ENCODE data around the gene C13orf46. TPM values are rescaled to one million over a fixed set of nuclear protein-coding genes. Genes with fewer than 3 reads are reported as not detected.

The C13orf46 gene
- polyA plus RNA-seq, 1 donor (not counting 4 experiments of a cell fraction or from before 2014, with no cell fraction given): not detected

DNA sequence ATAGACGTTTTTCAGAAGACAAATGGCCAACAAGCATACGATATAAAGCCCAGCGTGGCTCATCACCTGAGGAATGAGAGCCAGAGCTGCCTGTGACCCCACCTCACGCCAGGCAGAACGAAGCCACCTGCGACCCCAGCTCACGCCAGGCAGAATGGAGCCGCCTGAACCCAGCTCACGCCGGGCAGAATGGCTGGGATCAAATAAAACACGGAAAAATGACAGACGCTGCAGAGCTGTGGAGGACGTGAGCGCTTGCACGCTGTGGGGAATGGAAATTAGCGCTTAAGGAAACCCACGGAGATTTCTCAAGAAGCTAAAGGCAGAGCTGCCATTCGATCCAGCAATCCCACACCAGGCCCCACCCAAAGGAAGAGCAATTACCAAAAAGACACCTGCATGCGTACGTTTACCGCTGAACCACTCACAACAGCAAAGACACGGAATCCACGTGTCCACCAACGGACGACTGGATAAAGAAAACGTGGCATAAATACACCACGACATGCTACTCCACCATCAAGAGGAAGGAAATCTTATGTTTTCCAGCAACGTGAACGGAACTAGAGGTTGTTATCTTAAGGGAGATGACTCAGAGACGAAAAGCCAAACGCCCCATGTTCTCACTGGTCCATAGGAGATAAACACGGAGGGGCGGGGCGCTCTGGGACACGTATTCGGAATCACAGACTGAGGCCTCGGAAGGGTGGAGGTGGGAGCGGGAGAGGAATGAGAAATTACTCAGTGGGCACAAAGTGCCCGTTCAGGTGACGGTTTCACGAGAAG, 30.7 kb upstream of the C13orf46 start:
- Histone ChIP-seq H2AFZ (ENCODE audit: control insufficient read depth, low read length) (no peak overlapping the region), H3K79me2 (ENCODE audit: control insufficient read depth, insufficient read depth, low read length) (no peaks in the 10 kb centered on the region), H3K4me2 (ENCODE audit: control insufficient read depth, extremely low read depth, insufficient read depth, low read depth, low read length) (no peak overlapping the region), H3K9me3 (ENCODE audit: control insufficient read depth, low read depth, low read length) (no peaks in the 10 kb centered on the region), H4K20me1 (ENCODE audit: control insufficient read depth, extremely low read depth, insufficient read depth, low read length) (no peaks in the 10 kb centered on the region), H3K27ac (ENCODE audit: control insufficient read depth, insufficient read depth, low read length) (no peak overlapping the region), H3K9me1 (ENCODE audit: control insufficient read depth, extremely low read depth, insufficient read depth, low read length) (no peaks in the 10 kb centered on the region), H3K4me3 (ENCODE audit: control insufficient read depth in 2 of 3, extremely low read depth in 1 of 3, insufficient read depth in 2 of 3, low read depth in 1 of 3, low read length in 3 of 3) (no peak overlapping the region), H3K9ac (ENCODE audit: control insufficient read depth, extremely low read depth, insufficient read depth, low read length) (no peak overlapping the region), H3K36me3 (ENCODE audit: control insufficient read depth in 2 of 2, extremely low read depth in 1 of 2, insufficient read depth in 2 of 2, low read length in 2 of 2) (no peaks in the 10 kb centered on the region), H3K27me3 (ENCODE audit: control insufficient read depth, extremely low read depth, insufficient read depth, low read length) (no peaks in the 10 kb centered on the region), H3K4me1 (ENCODE audit: control insufficient read depth, extremely low read depth, insufficient read depth, low read length) (peaks cover 2% of the 10 kb centered on the region)
- FAIRE-seq: no peak
- DNase-seq (ENCODE audit: low read depth, low spot score): no peak
- TF ChIP-seq, protein P1, sequence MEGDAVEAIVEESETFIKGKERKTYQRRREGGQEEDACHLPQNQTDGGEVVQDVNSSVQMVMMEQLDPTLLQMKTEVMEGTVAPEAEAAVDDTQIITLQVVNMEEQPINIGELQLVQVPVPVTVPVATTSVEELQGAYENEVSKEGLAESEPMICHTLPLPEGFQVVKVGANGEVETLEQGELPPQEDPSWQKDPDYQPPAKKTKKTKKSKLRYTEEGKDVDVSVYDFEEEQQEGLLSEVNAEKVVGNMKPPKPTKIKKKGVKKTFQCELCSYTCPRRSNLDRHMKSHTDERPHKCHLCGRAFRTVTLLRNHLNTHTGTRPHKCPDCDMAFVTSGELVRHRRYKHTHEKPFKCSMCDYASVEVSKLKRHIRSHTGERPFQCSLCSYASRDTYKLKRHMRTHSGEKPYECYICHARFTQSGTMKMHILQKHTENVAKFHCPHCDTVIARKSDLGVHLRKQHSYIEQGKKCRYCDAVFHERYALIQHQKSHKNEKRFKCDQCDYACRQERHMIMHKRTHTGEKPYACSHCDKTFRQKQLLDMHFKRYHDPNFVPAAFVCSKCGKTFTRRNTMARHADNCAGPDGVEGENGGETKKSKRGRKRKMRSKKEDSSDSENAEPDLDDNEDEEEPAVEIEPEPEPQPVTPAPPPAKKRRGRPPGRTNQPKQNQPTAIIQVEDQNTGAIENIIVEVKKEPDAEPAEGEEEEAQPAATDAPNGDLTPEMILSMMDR (optimal IDR thresholded peaks at IDR 0.05 in 1 of 3, IDR thresholded peaks at IDR 0.05 in 1 of 3, conservative IDR thresholded peaks at IDR 0.05 in 1 of 3; ENCODE audit: extremely low read depth in 1 of 3, insufficient read depth in 2 of 3, low read length in 3 of 3): no peak
- no peak for TF ChIP-seq EZH2 (IDR thresholded peaks at IDR 0.05; ENCODE audit: low read length)
- dilution Hi-C loops (cut with MboI; ENCODE audit: extremely low pct_ligation_motif_present, low sequenced_read_pairs): no loop called here

DNA sequence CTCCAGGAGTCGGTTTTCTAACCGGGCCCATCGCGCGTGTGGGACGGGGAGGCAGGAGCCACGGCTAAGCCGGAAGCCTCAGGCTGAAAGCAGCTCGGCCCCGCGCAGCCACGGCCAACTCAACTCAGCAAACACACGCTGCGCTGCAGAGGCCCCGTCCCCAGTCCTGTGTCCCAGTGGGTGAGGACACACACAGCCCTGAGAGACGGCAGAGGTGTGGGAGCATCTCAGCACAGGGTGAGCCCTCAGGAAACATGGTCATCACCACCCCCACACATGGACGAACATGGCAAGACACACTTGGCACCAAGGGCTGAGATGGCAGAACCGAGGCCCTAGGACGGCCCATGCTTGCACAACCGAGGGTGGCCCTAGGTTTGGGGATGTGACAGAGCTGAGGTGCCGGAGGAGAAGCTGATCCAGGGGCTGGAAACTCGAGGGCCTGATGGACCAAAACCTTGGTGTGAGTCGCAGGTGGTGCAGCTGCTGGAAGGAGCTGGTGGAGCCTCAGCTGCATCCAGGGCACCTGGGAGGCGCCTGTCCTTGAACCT, 29.0 kb upstream of the C13orf46 start:
- dilution Hi-C loops (cut with MboI; ENCODE audit: extremely low pct_ligation_motif_present, low sequenced_read_pairs): no loop called here
- TF ChIP-seq EZH2 (IDR thresholded peaks at IDR 0.05; ENCODE audit: low read length): no peak
- TF ChIP-seq, protein P1 (optimal IDR thresholded peaks at IDR 0.05 in 1 of 3, IDR thresholded peaks at IDR 0.05 in 1 of 3, conservative IDR thresholded peaks at IDR 0.05 in 1 of 3; ENCODE audit: extremely low read depth in 1 of 3, insufficient read depth in 2 of 3, low read length in 3 of 3): no peak
- Histone ChIP-seq H3K36me3 (ENCODE audit: control insufficient read depth in 2 of 2, extremely low read depth in 1 of 2, insufficient read depth in 2 of 2, low read length in 2 of 2) (no peaks in the 10 kb centered on the region), H3K4me1 (ENCODE audit: control insufficient read depth, extremely low read depth, insufficient read depth, low read length) (peaks cover 2% of the 10 kb centered on the region), H3K27ac (ENCODE audit: control insufficient read depth, insufficient read depth, low read length) (no peak overlapping the region), H3K9ac (ENCODE audit: control insufficient read depth, extremely low read depth, insufficient read depth, low read length) (no peak overlapping the region), H3K4me2 (ENCODE audit: control insufficient read depth, extremely low read depth, insufficient read depth, low read depth, low read length) (no peak overlapping the region), H3K4me3 (ENCODE audit: control insufficient read depth in 2 of 3, extremely low read depth in 1 of 3, insufficient read depth in 2 of 3, low read depth in 1 of 3, low read length in 3 of 3) (no peak overlapping the region), H3K9me1 (ENCODE audit: control insufficient read depth, extremely low read depth, insufficient read depth, low read length) (no peaks in the 10 kb centered on the region), H4K20me1 (ENCODE audit: control insufficient read depth, extremely low read depth, insufficient read depth, low read length) (no peaks in the 10 kb centered on the region), H3K9me3 (ENCODE audit: control insufficient read depth, low read depth, low read length) (no peaks in the 10 kb centered on the region), H3K79me2 (ENCODE audit: control insufficient read depth, insufficient read depth, low read length) (no peaks in the 10 kb centered on the region), H3K27me3 (ENCODE audit: control insufficient read depth, extremely low read depth, insufficient read depth, low read length) (no peaks in the 10 kb centered on the region), H2AFZ (ENCODE audit: control insufficient read depth, low read length) (no peak overlapping the region)
- FAIRE-seq (no peak), DNase-seq (ENCODE audit: low read depth, low spot score) (no peak)
